Skin epidermis (tissue), 12 donors: ENCODE results near the gene NFE2.

Source experiments
- H3K27ac ChIP-seq, 21 experiments: fragments of 200-600 bp; sonication (generic) in 11 of 21; one replicate each; pipeline ENCODE4 v1.5.0; 2020; ENCODE audit warnings: mild to moderate bottlenecking in 3 of 21, inconsistent platforms in 2 of 21, moderate library complexity in 2 of 21
- H3K4me3 ChIP-seq, 7 experiments: fragments of 200-600 bp; sonication (generic) in 2 of 7; one replicate each; pipeline ENCODE4 v1.5.0; 2020; ENCODE audit warnings: inconsistent platforms in 2 of 7, mild to moderate bottlenecking in 2 of 7, moderate library complexity in 1 of 7

NFE2 gene

DNA sequence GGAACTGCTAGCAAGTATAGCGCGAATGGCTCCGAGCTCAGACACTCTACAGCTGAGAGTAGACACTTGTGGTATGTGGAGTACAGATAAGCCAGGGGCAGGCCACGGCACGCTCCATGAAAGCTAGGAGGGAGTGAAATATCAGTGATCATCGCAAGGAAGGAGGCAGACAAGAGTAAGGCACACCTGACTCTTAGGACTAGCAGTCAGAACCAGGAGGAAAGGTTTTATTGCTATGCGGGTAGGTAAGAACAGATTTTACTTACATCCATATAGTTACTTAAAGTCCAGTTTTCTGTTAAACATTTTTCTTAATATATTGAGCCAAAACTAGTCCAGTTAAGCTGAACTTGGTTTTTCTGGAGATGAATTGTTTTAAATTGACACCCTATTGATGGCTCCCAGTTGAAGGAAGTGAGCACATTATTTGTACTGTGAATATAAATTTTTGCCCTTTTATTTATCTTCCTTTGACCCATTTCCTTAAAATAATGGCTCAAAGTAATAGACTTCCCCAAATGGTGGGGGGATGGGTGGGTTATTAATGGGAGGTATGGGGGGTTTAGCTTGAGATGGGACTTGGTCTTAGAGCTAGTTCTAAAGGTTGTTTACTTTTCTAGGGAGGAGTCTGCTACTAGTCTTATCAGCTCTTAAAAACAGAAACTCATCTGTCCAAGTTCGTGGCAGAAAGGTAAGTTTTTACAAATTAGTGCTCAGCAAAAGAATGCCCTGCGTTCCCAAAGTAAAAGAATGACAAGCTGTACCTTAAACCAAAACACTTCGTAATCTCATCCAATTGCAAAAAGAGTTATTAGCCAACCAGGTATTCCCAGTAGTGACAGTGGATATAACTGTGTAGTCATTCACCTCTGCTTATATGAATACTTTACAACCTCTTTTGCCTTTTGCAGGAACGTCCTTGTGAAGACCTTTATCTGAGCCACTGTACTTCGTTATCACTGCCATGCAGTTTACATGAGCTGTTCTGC is 14.5 kb downstream of the NFE2 start:
- Histone ChIP-seq H3K27ac (peak overlapping the region in 2 of 21 experiments; percentile 12 to 31), H3K4me3 (no peak overlapping the region)

DNA sequence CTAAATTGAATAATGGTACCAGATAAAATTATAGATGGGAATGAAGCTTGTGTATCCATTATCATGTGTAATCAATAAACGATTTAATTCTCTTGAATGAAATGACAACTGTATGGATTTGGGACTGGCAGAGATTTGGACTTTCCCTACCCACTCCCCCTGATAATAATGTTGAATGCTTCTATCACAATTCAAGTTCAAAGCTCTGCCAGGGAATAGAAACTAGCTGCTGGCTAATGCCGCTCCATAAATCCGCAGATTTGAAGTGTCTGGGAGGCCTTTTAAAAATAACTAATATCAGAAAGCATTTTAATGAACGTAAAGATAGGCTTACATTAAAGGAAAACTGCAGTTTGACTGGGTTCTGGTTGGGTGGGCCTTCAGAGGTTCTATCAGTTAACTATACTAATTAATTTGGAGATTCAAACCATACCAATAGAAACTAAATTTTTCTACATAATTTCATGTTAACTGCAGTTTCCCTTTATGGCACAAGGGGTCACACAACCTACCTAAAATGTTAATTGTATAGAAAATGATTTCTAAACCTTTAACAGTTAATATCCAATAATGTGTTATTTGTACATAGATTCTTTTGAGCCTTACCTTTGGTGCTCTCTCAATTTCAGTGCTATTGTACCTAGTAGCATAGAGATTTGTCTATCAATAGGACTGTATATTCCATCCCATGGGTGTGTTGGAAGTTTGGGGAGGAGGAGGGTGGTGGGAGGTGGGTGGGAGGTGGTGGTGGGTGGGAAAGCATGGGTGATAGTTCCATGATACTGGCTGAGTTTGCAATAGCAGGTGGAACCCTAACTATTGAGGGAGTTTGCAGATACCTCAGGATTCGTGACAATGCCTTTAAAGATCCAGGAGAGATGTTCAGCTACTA is 15.4 kb downstream of the NFE2 start:
- Histone ChIP-seq H3K4me3 (peak overlapping the region in 1 of 7 experiments; percentile 25), H3K27ac (peak overlapping the region in 2 of 21 experiments; percentile 12 to 31)

DNA sequence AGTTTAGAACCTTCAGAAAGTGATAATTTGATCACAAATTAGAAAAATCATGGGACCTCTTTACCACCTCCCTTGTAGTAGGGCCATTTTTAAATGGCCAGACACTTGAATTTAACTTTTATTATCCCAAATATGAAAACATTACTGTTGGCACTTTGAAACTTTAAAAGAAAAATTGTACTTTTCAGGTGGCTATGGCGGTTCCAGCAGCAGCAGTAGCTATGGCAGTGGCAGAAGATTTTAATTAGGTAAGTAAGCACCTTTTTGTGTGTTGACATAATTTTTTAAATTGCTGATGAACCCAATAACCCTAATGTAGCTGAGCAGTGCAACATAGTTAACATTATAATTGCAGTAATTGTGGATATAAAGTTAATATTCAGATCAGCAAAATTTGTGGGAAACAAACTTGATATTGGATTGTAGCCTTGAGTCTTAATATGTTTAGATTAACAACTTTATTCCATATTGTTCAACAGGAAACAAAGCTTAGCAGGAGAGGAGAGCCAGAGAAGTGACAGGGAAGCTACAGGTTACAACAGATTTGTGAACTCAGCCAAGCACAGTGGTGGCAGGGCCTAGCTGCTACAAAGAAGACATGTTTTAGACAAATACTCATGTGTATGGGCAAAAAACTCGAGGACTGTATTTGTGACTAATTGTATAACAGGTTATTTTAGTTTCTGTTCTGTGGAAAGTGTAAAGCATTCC is 16.6 kb downstream of the NFE2 start:
- Histone ChIP-seq H3K27ac (peak overlapping the region in 2 of 21 experiments; percentile 19 to 20), H3K4me3 (peak overlapping the region in 4 of 7 experiments; percentile 14 to 90 (median 82))

DNA sequence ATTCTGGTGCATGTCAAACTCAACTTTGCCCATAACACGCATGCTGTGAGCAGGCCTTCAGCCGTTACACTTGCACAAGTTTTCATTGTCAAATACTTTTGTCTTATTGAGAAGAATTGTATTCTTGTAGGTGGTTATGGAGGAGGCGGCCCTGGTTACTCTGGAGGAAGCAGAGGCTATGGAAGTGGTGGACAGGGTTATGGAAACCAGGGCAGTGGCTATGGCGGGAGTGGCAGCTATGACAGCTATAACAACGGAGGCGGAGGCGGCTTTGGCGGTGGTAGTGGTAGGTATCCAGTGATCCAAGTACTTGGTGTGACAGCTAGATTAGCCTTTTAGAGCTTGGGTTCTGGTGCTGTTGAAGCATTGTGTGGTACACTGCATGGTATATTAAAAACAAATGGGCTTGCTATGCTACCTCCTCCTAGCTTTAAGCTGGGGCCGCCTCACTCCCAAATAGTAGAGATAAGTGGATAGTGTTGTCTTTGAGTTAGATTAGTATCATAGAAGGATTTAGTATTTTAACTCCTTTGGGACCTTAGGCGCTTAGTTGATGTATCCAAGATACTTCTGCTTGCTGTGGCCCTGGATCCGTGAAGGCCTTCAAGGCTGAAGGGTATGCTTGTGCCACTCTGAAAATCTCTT is 17.7 kb downstream of the NFE2 start:
- Histone ChIP-seq H3K27ac (peak overlapping the region in 5 of 21 experiments; percentile 19 to 41 (median 37)), H3K4me3 (peak overlapping the region; percentile 50 to 90 (median 83))

DNA sequence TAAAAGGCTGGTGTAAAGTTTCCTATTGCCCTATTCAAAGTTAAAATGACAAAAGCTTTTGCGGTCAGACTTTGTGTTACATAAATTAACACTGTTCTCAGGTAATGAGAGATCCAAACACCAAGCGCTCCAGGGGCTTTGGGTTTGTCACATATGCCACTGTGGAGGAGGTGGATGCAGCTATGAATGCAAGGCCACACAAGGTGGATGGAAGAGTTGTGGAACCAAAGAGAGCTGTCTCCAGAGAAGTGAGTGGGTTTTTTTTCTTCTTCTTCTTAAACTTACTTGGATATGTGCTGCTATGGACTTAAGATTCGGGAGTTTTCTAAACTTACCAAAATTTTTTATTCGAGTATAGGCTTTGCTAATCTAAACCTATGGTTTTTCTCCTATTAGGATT is 19.1 kb downstream of the NFE2 start:
- Histone ChIP-seq H3K27ac (peak overlapping the region in 18 of 21 experiments; percentile 82 to 97 (median 93)), H3K4me3 (peak overlapping the region; percentile 50 to 90 (median 83))

DNA sequence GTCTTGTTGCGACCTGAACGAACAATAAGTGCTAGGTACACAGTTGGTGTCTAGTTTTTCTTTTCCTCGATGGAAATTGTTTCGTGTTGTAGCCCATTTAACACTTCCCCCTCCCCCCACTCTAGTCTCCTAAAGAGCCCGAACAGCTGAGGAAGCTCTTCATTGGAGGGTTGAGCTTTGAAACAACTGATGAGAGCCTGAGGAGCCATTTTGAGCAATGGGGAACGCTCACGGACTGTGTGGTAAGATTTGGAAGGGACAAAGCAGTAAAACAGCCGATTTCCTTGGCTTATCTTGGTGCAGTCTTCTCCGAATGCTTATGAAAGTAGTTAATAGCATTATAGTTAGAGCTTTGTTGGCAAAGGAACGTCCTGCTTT is 19.6 kb downstream of the NFE2 start:
- peak overlapping the region; percentile 50 to 90 (median 83) for H3K4me3 ChIP-seq
- H3K27ac ChIP-seq = peak overlapping the region; percentile 35 to 97 (median 93)

DNA sequence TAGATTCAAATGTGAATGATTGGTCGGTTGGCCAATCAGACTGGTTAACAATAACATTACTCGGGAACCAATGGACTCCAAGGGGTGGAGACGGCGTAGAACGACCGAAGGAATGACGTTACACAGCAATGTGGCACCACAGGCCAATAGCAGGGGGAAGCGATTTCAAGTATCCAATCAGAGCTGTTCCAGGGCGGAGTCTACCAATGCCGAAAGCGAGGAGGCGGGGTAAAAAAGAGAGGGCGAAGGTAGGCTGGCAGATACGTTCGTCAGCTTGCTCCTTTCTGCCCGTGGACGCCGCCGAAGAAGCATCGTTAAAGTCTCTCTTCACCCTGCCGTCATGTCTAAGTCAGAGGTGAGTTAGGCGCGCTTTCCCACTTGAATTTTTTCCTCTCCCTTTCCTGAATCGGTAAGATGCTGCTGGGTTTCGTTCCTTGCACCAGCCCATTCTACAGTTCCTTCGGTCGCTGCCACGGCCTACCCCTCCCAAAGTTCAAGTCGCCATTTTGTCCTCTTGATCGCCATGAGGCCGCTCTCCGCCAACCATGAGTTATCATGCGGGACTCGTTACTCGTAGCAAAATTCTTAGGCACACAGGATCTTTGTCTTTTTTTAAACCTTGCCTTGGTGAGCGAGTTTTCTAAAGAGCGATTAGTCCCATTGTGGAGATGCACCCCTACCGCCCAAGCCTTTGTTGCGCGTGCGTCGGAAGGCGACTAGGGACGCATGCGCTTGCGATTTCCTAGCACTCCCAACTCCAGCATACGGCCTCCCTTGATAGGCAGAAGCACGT is 20.2 kb downstream of the NFE2 start, which contains the start of gene HNRNPA1:
TSS of gene HNRNPA1 (plus strand) at position 259 of the 793 bp plus-strand sequence. CDS start at position 341, 82 bp downstream.
- peak within 1 kb of the TSS; percentile 50 to 90 (median 83) for H3K4me3 ChIP-seq
- peak within 1 kb of the TSS; percentile 35 to 97 (median 93) for H3K27ac ChIP-seq

DNA sequence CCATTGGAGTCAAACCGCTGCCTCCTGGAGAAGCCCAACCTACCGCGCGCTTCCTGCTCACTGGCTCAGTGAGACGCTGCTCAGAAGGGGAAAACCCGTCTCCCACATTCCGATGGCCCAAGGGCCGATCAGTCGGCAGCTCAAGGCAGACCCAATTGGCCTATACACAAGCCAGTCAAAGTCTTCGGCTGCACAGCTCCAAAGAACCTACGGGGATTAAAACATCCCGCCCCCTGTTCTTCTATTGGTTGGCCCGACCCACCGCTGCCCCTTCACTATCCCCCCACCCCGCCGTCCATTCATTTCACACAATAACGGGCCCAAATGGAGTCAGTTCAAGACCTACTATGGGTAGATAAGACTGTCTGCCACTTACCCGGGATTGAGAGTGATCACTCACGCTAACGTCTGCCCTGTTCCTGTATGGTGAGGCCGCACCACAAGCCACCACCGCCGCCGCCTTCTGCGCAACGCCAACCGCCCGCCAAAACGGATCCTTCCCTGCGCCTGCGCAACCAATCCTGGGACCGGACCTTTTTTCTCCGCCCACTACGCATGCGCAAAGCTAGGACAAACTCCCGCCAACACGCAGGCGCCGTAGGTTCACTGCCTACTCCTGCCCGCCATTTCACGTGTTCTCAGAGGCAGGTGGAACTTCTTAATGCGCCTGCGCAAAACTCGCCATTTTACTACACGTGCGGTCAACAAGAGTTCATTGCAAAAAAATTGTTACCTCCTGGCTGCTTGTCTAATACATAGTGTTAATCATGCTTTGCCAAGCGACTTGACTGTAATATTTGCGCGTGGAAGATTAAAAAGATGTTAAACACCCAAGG is 21.0 kb downstream of the NFE2 start, which contains the start of gene CBX5:
TSS of gene CBX5 (minus strand) at position 491 of the 836 bp plus-strand sequence. CDS start 22,472 bp downstream, outside the sequence.
- Histone ChIP-seq H3K27ac (peak within 1 kb of the TSS; percentile 58 to 97 (median 93)), H3K4me3 (peak within 1 kb of the TSS; percentile 50 to 90 (median 83))

DNA sequence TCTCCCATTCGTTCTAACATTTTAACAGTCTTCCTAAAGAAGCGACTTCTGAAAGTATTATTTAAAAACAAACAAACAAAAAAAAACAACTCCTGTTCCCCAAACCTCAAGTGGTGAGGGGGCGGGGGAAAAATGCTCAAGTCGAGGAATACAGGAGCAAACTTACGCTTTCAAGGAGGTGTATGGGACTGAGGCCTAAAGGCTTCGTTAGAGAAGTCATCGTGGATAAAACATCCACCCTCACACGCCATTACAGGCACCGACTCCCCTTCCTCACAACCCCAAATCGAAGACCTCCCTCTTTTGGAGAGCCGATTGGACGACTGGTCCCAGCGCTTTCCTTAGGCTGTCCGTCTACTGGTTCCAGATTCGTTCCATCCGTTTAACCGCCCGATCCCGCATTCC is 21.6 kb downstream of the NFE2 start:
- peak overlapping the region; percentile 50 to 90 (median 77) for H3K4me3 ChIP-seq
- H3K27ac ChIP-seq = peak overlapping the region; percentile 58 to 97 (median 93)

DNA sequence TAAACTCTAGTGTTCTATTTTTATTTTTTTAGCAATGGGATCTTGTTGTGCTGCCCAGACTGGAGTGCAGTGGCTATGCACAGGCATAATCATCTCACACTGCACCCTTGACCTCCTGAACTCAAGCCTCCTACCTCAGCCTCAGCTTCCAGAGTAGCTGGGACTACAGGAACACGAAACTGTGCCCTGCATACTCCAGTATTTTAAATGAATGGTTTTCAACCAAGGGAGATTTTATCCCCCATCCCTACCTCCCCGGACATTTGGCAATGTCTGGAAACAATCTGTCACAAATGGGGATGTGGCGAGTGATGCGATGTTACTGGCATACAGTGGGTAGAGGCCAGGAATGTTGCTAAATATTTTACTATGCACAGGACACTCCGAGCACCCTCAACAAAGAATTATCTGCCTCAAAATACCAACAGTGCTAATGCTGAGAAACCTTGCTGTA is 23.0 kb downstream of the NFE2 start:
- Histone ChIP-seq H3K27ac (peak overlapping the region in 14 of 21 experiments; percentile 82 to 97 (median 94)), H3K4me3 (peak overlapping the region in 3 of 7 experiments; percentile 50 to 89 (median 75))

DNA sequence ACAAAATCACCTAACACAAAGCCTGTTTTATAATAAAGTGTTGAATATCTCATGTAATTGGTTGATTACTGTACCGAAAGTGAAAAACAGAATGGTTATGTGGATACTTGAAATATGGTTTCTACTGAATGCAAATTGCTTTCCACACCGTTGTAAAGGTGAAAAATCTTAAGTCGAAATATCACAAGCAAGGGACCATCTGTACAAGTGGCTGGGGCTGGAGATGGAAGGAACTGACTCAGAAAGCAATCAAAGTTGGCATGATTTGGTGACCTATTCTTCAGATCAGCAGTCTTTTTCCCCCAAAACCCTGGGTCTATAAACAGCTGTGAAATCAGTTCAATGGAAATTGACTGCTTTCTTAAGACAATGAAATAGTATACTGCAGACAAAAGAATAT is 24.4 kb downstream of the NFE2 start:
- Histone ChIP-seq H3K4me3 (no peak overlapping the region), H3K27ac (no peak overlapping the region)

DNA sequence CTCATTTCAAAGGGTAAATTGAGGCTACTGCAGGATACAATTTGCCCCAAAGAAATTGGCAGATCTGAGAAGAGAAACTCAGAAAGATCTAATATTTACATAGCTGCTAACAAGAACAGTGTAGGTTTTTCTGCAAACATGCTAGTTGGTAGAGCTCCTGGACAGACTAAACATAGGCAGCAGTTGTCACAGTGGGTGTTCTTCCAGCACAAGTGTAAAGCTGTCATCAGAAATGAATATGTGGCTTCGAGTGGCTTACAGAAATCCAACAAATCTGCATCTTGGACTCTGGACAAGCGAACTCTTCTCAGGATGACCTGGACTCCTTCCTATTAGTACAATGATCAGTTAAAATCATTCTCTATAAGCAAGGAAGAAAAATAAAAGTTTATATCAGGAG is 26.8 kb downstream of the NFE2 start:
- no peak overlapping the region for H3K27ac ChIP-seq
- no peak overlapping the region for H3K4me3 ChIP-seq

DNA sequence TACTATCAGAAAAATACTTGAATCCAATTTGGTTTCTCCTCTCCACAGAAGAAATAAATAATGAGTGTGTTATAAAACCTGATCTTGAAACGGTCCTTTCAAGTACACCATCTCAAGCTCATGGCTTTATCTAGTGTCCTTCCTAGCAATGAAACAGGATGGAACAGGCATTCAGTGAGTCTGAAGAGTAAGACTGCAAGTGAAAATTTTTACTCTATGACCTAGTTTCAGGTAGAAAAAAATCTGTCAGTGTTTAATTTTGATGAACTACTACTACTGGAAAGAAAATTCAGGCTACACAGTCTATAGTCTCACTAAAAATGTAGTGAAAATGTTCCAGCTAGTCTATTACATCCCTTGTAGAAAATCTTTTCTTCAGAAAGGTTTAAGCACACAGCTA is 28.6 kb downstream of the NFE2 start:
- H3K4me3 ChIP-seq = no peak overlapping the region
- no peak overlapping the region for H3K27ac ChIP-seq

DNA sequence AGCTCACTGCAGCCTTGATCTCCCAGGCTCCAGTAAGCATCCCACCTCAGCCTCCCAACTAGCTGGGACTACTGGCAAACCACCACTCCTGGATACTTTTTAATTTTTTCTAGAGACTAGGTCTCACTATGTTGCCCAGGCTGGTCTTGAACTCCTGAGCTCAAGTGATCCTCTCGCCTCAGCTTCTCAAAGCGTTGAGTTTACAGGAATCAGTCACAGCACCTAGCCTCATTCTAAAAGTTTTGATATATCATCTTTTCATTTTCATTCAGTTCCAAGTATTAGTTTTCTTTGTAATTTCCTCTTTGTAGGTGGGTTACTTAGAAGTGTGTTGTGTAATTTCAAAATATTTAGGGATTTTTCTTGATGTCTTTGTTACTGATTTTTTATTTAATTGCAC is 30.5 kb downstream of the NFE2 start:
- H3K27ac ChIP-seq = no peak overlapping the region
- H3K4me3 ChIP-seq = no peak overlapping the region

DNA sequence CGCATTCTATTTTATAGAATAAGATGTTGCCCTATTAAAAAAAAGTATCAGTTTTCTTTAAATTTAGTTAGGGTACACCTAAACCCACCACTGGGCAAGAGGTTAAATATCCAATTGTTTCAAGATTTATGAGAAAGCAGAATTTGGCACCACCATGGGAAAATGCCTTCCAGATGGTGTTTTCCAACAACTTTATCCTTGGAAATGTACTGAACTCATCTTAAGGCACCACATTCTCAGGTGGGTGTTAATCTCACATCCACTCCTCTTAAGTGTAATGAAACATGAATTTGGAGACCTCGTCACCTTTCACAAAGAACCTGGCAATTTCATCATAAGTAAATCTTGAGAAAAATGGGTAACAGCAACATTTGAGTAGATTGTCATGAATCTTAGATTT is 34.0 kb downstream of the NFE2 start:
- no peak overlapping the region for H3K27ac ChIP-seq

DNA sequence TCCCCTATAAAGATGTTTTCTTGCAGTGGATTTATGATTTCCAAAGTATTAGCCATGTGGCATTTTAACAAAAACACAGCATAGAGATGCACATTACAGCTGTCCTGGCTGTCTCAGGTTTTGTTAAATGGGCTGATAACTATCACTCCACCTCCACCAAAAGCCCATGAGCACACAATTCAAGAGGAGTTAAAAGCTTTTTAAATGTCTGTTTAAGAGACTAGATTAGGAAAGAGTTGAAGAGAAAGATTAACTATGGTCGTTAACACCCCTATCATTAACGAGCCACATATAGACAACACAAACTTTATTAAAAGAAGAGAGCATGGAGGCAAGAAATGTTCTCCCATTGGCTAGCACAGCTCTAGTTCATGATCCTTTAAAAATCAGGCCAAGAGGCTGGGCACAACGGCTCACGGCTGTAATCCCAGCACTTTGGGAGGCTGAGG is 35.4 kb downstream of the NFE2 start:
- Histone ChIP-seq H3K4me3 (no peak overlapping the region), H3K27ac (no peak overlapping the region)

More for the DNA sequence above, 34.0 kb downstream of the NFE2 start:
- H3K4me3 ChIP-seq = no peak overlapping the region
